Measurements from ENCODE around the gene PEX14.

The PEX14 gene

GRCh38 chr1:10529765-10530164 lies 55.0 kb downstream of the PEX14 start:
- Histone ChIP-seq H3K79me2 (ENCODE audit: insufficient read depth, low read length) (no peaks in the 10 kb centered on the region), H3K9me2 (replicated peaks; ENCODE audit: insufficient read depth, low read length) (no peaks in the 10 kb centered on the region), H2AFZ (ENCODE audit: low read depth, low read length, severe bottlenecking) (no peak overlapping the region), H3K4me2 (ENCODE audit: low read depth, low read length, poor library complexity, severe bottlenecking) (no peak overlapping the region), H3K4me3 (ENCODE audit: insufficient read depth, low read length, poor library complexity, severe bottlenecking) (no peak overlapping the region), H3K27ac (ENCODE audit: low read depth, low read length) (no peak overlapping the region), H4K20me1 (ENCODE audit: low read depth, low read length) (no peaks in the 10 kb centered on the region), H3K36me3 (ENCODE audit: low read length) (no peaks in the 10 kb centered on the region), H3K27me3 (ENCODE audit: low read length) (no peaks in the 10 kb centered on the region), H3F3A (ENCODE audit: insufficient read depth) (no peaks in the 10 kb centered on the region), H3K9ac (ENCODE audit: low read length) (no peak overlapping the region), H3K9me3 (ENCODE audit: insufficient read depth, low read length) (no peaks in the 10 kb centered on the region)
- TF ChIP-seq EZH2phosphoT487 (conservative IDR thresholded peaks at IDR 0.05; ENCODE audit: low read length) = no peak
- no peak for TF ChIP-seq CTCF (IDR thresholded peaks at IDR 0.05; ENCODE audit: insufficient read depth, low read length, poor library complexity, severe bottlenecking)

GRCh38 chr1:10530281-10530740 lies 55.6 kb downstream of the PEX14 start:
- Histone ChIP-seq H3K9ac (ENCODE audit: low read length) (no peak overlapping the region), H3F3A (ENCODE audit: insufficient read depth) (no peaks in the 10 kb centered on the region), H3K27me3 (ENCODE audit: low read length) (no peaks in the 10 kb centered on the region), H3K36me3 (ENCODE audit: low read length) (no peaks in the 10 kb centered on the region), H3K4me2 (ENCODE audit: low read depth, low read length, poor library complexity, severe bottlenecking) (no peak overlapping the region), H3K79me2 (ENCODE audit: insufficient read depth, low read length) (no peaks in the 10 kb centered on the region), H3K27ac (ENCODE audit: low read depth, low read length) (no peak overlapping the region), H4K20me1 (ENCODE audit: low read depth, low read length) (no peaks in the 10 kb centered on the region), H2AFZ (ENCODE audit: low read depth, low read length, severe bottlenecking) (no peak overlapping the region), H3K9me3 (ENCODE audit: insufficient read depth, low read length) (no peaks in the 10 kb centered on the region), H3K9me2 (replicated peaks; ENCODE audit: insufficient read depth, low read length) (no peaks in the 10 kb centered on the region), H3K4me3 (ENCODE audit: insufficient read depth, low read length, poor library complexity, severe bottlenecking) (no peak overlapping the region)
- TF ChIP-seq EZH2phosphoT487 (conservative IDR thresholded peaks at IDR 0.05; ENCODE audit: low read length) = no peak
- no peak for TF ChIP-seq CTCF (IDR thresholded peaks at IDR 0.05; ENCODE audit: insufficient read depth, low read length, poor library complexity, severe bottlenecking)

- Histone ChIP-seq H3K9me3 (ENCODE audit: insufficient read depth, low read length) (no peaks in the 10 kb centered on the region), H3K9ac (ENCODE audit: low read length) (no peak overlapping the region), H2AFZ (ENCODE audit: low read depth, low read length, severe bottlenecking) (no peak overlapping the region), H3K36me3 (ENCODE audit: low read length) (no peaks in the 10 kb centered on the region), H3K9me2 (replicated peaks; ENCODE audit: insufficient read depth, low read length) (no peaks in the 10 kb centered on the region), H3K27ac (ENCODE audit: low read depth, low read length) (no peak overlapping the region), H3K4me3 (ENCODE audit: insufficient read depth, low read length, poor library complexity, severe bottlenecking) (no peak overlapping the region), H3K27me3 (ENCODE audit: low read length) (no peaks in the 10 kb centered on the region), H3K79me2 (ENCODE audit: insufficient read depth, low read length) (no peaks in the 10 kb centered on the region), H3K4me2 (ENCODE audit: low read depth, low read length, poor library complexity, severe bottlenecking) (no peak overlapping the region), H4K20me1 (ENCODE audit: low read depth, low read length) (no peaks in the 10 kb centered on the region), H3F3A (ENCODE audit: insufficient read depth) (no peaks in the 10 kb centered on the region)
- TF ChIP-seq EZH2phosphoT487 (conservative IDR thresholded peaks at IDR 0.05; ENCODE audit: low read length) = no peak
- TF ChIP-seq CTCF (IDR thresholded peaks at IDR 0.05; ENCODE audit: insufficient read depth, low read length, poor library complexity, severe bottlenecking) = no peak
These were observed 56.2 kb downstream of the PEX14 start for GRCh38 chr1:10530756-10531495.
